ENCODE results near the gene MRPL55. TPM values are rescaled to one million over a fixed set of nuclear protein-coding genes. Genes with fewer than 3 reads are reported as not detected.

The MRPL55 gene
- polyA plus RNA-seq, 3 donors, result 99.8 to 277 (median 104) TPM

GRCh38 chr1:228122921-228123441, 13.9 kb upstream of the MRPL55 start:
- intact Hi-C loops (cut with micrococcal nuclease), result loop anchor here in 1 of 2 donors (5.0 kb wide), 1 partner anchor 46 kb away; no protein-coding TSS in a partner anchor

GRCh38 chr1:228120857-228121489, 11.9 kb upstream of the MRPL55 start:
- Histone ChIP-seq H3K4me3 (replicated peaks in 1 of 3; ENCODE audit: low read depth in 2 of 3, low read length in 3 of 3) (peak overlapping the region in 1 of 3 experiments; percentile 46), H3K27me3 (ENCODE audit: control insufficient read depth in 2 of 2, insufficient read depth in 2 of 2, low read length in 2 of 2) (no peaks in the 10 kb centered on the region), H3K27ac (ENCODE audit: low read depth in 1 of 2, low read length in 2 of 2) (no peak overlapping the region), H3K4me1 (ENCODE audit: control insufficient read depth in 1 of 2, insufficient read depth in 2 of 2, low read length in 2 of 2) (peaks cover 4 to 8% of the 10 kb centered on the region in 2 donors), H4K20me1 (ENCODE audit: insufficient read depth, low read length) (no peaks in the 10 kb centered on the region), H2AFZ (ENCODE audit: insufficient read depth, low read depth, low read length, poor library complexity, severe bottlenecking) (peak overlapping the region; percentile 38), H3K79me2 (ENCODE audit: insufficient read depth, low read length) (no peaks in the 10 kb centered on the region), H3K9me3 (replicated peaks in 1 of 2; ENCODE audit: control insufficient read depth in 1 of 2, insufficient read depth in 1 of 2, low read length in 2 of 2) (peaks cover 4 to 5% of the 10 kb centered on the region in 2 donors), H3K4me2 (replicated peaks; ENCODE audit: extremely low read depth, low read length, poor library complexity, severe bottlenecking) (peak overlapping the region; percentile 55), H3K36me3 (replicated peaks in 1 of 2; ENCODE audit: control insufficient read depth in 1 of 2, insufficient read depth in 2 of 2, low read length in 2 of 2) (no peaks in the 10 kb centered on the region), H3K9ac (ENCODE audit: insufficient read depth, low read length, poor library complexity, severe bottlenecking) (no peak overlapping the region)
- peaks cover 6 to 24% (median 12%) of the 10 kb centered on the region in 7 donors for H3K9me3 Mint-ChIP-seq
- intact Hi-C loops (cut with micrococcal nuclease), result loop anchor here in 1 of 2 donors (5.0 kb wide), 1 partner anchor 44 kb away; no protein-coding TSS in a partner anchor
- peaks cover 9 to 13% (median 9%) of the 10 kb centered on the region in 3 donors for H3K27me3 Mint-ChIP-seq (ENCODE audit: low read depth in 3 of 3)
- 100% methylated on average over 1 of the region's 5 CpGs for WGBS (ENCODE audit: insufficient coverage)
- peak overlapping the region; percentile 8 to 64 for H3K4me3 Mint-ChIP-seq
- H3K4me1 Mint-ChIP-seq, result peaks cover 8% of the 10 kb centered on the region
- peak in 2 of 3 donors; percentile 49 to 58 for DNase-seq
- H3K27ac Mint-ChIP-seq, result peak overlapping the region in 3 of 7 donors; percentile 8 to 40 (median 22)
- H3K36me3 Mint-ChIP-seq, result no peaks in the 10 kb centered on the region
- TF ChIP-seq CTCF (IDR thresholded peaks at IDR 0.05), result no peak

More at GRCh38 chr1:228122921-228123441, 13.9 kb upstream of the MRPL55 start:
- no peaks in the 10 kb centered on the region for H3K36me3 Mint-ChIP-seq
- H3K27ac ChIP-seq (ENCODE audit: low read depth in 1 of 2, low read length in 2 of 2), result no peak overlapping the region
- H3K4me2 ChIP-seq (replicated peaks; ENCODE audit: extremely low read depth, low read length, poor library complexity, severe bottlenecking), result no peak overlapping the region
- DNase-seq, result no peak
- H3K27me3 Mint-ChIP-seq (ENCODE audit: low read depth in 3 of 3), result peaks cover 10 to 16% (median 12%) of the 10 kb centered on the region in 3 donors
- no peak overlapping the region for H3K9ac ChIP-seq (ENCODE audit: insufficient read depth, low read length, poor library complexity, severe bottlenecking)
- H3K4me3 Mint-ChIP-seq, result no peak overlapping the region
- no peak overlapping the region for H3K27ac Mint-ChIP-seq
- peaks cover 4% of the 10 kb centered on the region in 2 donors for H3K9me3 ChIP-seq (replicated peaks in 1 of 2; ENCODE audit: control insufficient read depth in 1 of 2, insufficient read depth in 1 of 2, low read length in 2 of 2)
- no peaks in the 10 kb centered on the region for H3K36me3 ChIP-seq (replicated peaks in 1 of 2; ENCODE audit: control insufficient read depth in 1 of 2, insufficient read depth in 2 of 2, low read length in 2 of 2)
- no peak overlapping the region for H3K4me3 ChIP-seq (replicated peaks in 1 of 3; ENCODE audit: low read depth in 2 of 3, low read length in 3 of 3)
- no peak overlapping the region for H2AFZ ChIP-seq (ENCODE audit: insufficient read depth, low read depth, low read length, poor library complexity, severe bottlenecking)
- H4K20me1 ChIP-seq (ENCODE audit: insufficient read depth, low read length), result no peaks in the 10 kb centered on the region
- H3K27me3 ChIP-seq (ENCODE audit: control insufficient read depth in 2 of 2, insufficient read depth in 2 of 2, low read length in 2 of 2), result no peaks in the 10 kb centered on the region
- peaks cover 4 to 8% of the 10 kb centered on the region in 2 donors for H3K4me1 ChIP-seq (ENCODE audit: control insufficient read depth in 1 of 2, insufficient read depth in 2 of 2, low read length in 2 of 2)
- no CpG with 5 or more reads among the region's 1 CpG for WGBS (ENCODE audit: insufficient coverage)
- H3K79me2 ChIP-seq (ENCODE audit: insufficient read depth, low read length), result no peaks in the 10 kb centered on the region
- H3K4me1 Mint-ChIP-seq, result peaks cover 8% of the 10 kb centered on the region
- TF ChIP-seq CTCF (IDR thresholded peaks at IDR 0.05), result no peak
- peaks cover 2 to 9% (median 5%) of the 10 kb centered on the region in 7 donors for H3K9me3 Mint-ChIP-seq

All from CD14-positive monocyte (primary cell).